SK-N-MC (cell line): ENCODE results near the gene CFAP74.

Source experiments
- EZH2 ChIP-seq: fragments of 200-600 bp; sonication (generic); IDR thresholded peaks from one replicate; pipeline ENCODE4 v1.6.1; 2017; ENCODE audit warnings: antibody characterized with exemption
- FOXP2 ChIP-seq: optimal IDR thresholded peaks from 2 replicates; pipeline ENCODE3; 2011; ENCODE audit warnings: mild to moderate bottlenecking, moderate library complexity; ENCODE audit not compliant: insufficient read depth; ENCODE audit errors: extremely low read length, control extremely low read depth
- POLR2AphosphoS5 ChIP-seq: IDR thresholded peaks from 2 replicates; pipeline ENCODE4 v1.6.1; 2012; ENCODE audit warnings: mild to moderate bottlenecking, low read depth, low read length, borderline replicate concordance

DNA sequence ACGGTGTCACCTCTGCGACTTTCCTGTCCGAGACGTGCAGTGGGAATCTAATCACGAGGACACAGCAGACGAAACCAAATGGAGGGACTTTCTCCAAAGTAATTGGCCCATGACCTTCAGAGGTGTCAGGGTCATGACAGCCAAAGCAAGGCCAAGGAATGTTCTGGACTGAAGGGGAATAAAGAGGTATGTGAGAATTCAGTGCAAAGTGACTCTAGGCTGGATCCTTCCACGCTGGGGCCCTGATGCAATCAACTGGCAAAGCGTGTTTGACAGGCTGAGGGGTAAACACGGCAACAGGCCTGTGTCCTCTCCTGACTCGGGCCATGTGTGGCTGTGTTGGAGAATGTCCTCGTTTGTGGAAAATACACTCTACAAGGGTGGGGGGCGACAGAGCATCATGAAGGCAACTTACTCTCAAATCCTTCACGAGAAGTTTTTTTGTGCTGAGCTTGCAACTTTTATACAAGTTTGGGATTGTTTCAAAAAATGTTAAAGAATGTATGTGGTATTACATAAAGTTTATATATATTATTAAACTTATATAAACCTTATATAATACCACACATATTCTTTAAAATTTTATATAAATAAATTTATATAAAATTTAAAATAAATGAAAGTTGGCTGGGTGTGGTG lies 1.7 kb downstream of the CFAP74 start:
- TF ChIP-seq POLR2AphosphoS5 (no peak), EZH2 (no peak), FOXP2 (no peak)
